GM13977 (cell line): ENCODE measurements around the gene LRRC8D.

ENCODE experiments used
- DNase-seq: peaks from one replicate; pipeline ENCODE4 v3.0.0; 2012; ENCODE audit warnings: low spot score
- CTCF ChIP-seq: IDR thresholded peaks from 2 replicates; pipeline ENCODE4 v1.5.1; 2012; ENCODE audit warnings: mild to moderate bottlenecking, control low read depth; ENCODE audit not compliant: insufficient read depth; ENCODE audit errors: extremely low read depth, missing control alignments
- in situ Hi-C: fragments of 300-500 bp; cut with MboI; formaldehyde crosslinking; loops from one replicate; pipeline ENCODE4 v1.12.0; 2022; ENCODE audit warnings: low sequenced_read_pairs, low pct_unique_long_range_greater_than_20kb, mixed read lengths, inconsistent platforms; ENCODE audit not compliant: unreplicated experiment

Gene LRRC8D

GRCh38 chr1:89986020-89986419, 165.2 kb downstream of the LRRC8D start:
- in situ Hi-C loops: loop anchor here (25.0 kb wide), 1 partner anchor 349 kb away; the partner anchor contains the start of gene LRRC8C
- DNase-seq: no peak

More at GRCh38 chr1:89986020-89986419, 165.2 kb downstream of the LRRC8D start:
- TF ChIP-seq CTCF: no peak
